Fibroblast of villous mesenchyme (primary cell): ENCODE data around the gene RNF138. TPM values are rescaled to one million over a fixed set of nuclear protein-coding genes. Genes with fewer than 3 reads are reported as not detected.
"Not testable (repeated sequence)": the region's sequence is repeated elsewhere in the genome, so short reads cannot be mapped to it uniquely, and the experiment has no call there.

Source experiments
- DNase-seq: peaks from one replicate; pipeline ENCODE4 v3.0.0-alpha.2; 2010; ENCODE audit warnings: low read depth
- H3K4me3 ChIP-seq: 2 replicates; pipeline ENCODE4 v1.5.1; 2011; ENCODE audit warnings: low read depth, mild to moderate bottlenecking, low read length
- total RNA-seq: library from RNA; depleted of rRNA; stranded (reverse); fragments of >200 nt; gene quantifications from 2 replicates; pipeline ENCODE4 v1.2.3, GENCODE V29; 2012
- TF ChIP-seq, protein P1 (sequence below): IDR thresholded peaks from 2 replicates; pipeline ENCODE4 v1.5.1; 2012; ENCODE audit warnings: low read depth, mild to moderate bottlenecking, low read length; ENCODE audit not compliant: insufficient read depth

The RNF138 gene
- total RNA-seq, 1 donor, result 35.4 TPM

DNA sequence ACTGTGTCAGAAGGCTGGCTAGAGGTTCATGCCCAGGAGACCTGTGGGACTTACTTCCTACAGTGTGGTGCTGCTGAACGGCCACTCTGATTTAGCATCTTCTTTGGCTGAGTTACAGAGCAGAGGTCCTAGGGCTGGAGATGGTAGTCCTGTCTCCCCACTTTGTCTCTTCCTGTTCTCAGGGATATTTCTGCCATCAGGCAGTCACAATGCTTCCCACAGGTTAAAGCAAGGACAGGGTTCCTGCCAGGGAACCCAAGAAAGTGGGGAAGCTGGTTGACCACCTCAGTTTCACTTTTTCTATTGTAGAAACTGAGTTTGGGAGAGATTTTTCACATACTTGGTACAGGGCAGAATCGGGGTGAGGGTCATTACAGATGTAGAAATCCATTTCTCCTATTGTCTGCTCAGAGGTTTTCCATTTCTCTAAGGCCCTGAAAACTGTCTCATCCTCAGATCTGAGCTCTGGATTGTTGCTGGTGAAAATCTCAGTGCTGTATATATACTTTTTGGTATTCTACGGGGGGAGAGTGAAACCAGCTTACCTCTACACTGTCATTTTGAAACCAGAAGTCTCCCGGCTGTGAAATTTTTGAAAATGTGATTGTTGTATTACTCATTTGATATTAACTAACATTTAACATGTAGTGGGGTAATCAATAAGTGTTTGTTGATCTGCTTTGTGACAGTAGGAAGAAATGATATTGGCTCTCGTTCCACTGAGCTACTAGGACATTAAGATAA is 61.2 kb downstream of the RNF138 start:
- DNase-seq, result no peak
- no peak overlapping the region for H3K4me3 ChIP-seq
- TF ChIP-seq, protein P1, sequence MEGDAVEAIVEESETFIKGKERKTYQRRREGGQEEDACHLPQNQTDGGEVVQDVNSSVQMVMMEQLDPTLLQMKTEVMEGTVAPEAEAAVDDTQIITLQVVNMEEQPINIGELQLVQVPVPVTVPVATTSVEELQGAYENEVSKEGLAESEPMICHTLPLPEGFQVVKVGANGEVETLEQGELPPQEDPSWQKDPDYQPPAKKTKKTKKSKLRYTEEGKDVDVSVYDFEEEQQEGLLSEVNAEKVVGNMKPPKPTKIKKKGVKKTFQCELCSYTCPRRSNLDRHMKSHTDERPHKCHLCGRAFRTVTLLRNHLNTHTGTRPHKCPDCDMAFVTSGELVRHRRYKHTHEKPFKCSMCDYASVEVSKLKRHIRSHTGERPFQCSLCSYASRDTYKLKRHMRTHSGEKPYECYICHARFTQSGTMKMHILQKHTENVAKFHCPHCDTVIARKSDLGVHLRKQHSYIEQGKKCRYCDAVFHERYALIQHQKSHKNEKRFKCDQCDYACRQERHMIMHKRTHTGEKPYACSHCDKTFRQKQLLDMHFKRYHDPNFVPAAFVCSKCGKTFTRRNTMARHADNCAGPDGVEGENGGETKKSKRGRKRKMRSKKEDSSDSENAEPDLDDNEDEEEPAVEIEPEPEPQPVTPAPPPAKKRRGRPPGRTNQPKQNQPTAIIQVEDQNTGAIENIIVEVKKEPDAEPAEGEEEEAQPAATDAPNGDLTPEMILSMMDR, result no peak

DNA sequence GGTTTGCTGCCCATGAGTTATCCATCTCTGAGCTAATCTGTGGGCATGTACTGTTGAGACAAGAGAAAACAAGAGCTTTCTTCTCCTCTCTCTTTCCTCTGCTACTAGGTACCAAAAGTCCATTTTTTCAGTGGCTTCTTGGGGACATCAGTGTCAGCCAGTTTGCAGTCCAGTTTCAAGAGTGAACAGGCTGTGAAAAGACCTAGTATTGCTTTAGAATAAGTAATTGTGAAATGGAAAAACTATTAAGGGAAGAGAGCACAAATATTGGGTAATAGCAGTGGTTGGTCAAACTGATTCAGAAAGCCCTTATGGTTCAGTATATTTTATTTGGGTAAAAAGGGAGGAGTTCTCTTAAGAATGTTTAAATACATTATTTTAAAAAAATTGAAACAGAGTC is 65.2 kb downstream of the RNF138 start:
- TF ChIP-seq, protein P1, result no peak
- DNase-seq, result no peak
- H3K4me3 ChIP-seq, result no peak overlapping the region

DNA sequence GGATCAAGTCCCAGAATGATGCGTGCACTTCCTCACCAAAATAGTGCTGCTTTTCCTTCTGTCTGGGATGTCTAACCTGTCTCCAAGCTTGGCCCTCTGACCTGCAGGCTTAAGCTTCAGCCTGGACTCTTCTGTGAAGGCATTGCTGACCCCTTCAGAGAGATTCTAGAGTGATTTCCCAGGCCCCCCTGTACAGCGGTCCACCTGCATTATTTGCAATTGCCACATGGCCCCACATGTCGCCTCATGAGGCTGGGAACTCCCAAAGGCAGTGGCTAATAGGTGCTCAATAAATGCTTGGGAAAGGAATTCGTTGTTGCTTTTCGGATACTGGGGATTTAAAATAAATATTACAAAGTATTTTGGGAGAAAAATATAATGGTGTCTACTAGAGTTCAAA is 65.9 kb downstream of the RNF138 start:
- DNase-seq, result no peak
- TF ChIP-seq, protein P1, result no peak
- no peak overlapping the region for H3K4me3 ChIP-seq

DNA sequence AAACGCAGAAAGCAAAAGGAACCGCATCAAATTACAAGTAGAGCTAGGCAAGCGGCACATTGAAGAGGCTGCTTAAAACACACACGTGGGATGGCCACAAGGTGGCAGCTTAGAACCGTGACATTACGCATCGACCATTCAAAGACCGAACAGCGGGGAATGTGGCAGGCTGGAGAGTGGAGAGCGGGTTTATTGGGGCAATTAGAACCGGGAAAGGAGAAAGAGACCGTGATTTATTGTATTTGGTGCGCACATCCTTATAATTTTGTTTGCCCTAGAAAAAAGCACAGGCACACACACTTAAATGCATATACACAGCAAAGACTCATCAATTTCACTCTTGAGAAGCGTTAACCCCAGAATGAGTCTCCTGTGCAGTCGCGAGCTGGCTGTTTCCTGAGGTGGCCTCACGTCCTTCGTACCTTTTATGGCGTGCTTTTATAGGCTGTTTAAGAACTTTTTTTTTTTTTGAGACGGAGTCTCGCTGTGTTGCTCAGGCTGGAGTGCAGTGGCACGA is 66.5 kb downstream of the RNF138 start:
- H3K4me3 ChIP-seq, result peak overlapping the region; percentile 34
- TF ChIP-seq, protein P1, result peak; percentile 88

DNA sequence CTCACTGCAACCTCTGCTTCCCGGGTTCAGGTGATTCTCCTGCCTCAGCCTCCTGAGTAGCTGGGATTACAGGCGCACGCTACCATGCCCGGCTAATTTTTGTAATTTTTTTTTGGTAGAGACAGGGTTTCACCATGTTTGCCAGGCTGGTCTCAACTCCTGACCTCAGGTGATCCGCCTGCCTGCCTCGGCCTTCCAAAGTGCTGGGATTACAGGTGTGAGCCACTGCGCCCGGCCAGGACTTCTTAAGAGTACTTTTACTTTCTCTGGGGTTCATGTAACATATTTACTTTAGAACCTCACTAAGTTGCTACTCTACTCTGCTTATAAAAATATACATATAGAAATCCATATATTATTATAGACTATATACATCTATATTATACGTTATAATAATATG is 67.0 kb downstream of the RNF138 start:
- not testable (repeated sequence) for DNase-seq

More for the DNA sequence above, 66.5 kb downstream of the RNF138 start:
- peak; percentile 88 for DNase-seq

DNA sequence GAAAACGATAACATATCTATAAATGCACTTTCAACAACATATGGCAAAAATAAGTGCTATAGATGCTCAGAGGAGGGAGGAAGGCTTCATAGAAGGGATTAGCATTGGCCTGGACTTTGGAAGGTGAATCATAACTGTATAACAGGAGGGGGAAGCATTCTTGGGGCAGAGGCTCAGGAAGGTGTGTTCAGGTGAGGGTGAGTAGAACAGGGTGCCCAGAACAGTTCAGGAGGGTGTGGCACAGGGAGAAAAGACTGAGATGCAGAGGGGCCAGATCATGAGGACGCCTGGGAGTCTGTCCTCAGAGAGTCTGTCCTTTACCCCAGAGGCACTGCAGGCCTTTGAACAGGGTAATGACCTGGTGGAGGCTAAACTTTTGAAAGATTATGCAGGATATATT is 68.9 kb downstream of the RNF138 start:
- DNase-seq, result no peak

More for the DNA sequence above, 67.0 kb downstream of the RNF138 start:
- H3K4me3 ChIP-seq, result not testable (repeated sequence)

DNA sequence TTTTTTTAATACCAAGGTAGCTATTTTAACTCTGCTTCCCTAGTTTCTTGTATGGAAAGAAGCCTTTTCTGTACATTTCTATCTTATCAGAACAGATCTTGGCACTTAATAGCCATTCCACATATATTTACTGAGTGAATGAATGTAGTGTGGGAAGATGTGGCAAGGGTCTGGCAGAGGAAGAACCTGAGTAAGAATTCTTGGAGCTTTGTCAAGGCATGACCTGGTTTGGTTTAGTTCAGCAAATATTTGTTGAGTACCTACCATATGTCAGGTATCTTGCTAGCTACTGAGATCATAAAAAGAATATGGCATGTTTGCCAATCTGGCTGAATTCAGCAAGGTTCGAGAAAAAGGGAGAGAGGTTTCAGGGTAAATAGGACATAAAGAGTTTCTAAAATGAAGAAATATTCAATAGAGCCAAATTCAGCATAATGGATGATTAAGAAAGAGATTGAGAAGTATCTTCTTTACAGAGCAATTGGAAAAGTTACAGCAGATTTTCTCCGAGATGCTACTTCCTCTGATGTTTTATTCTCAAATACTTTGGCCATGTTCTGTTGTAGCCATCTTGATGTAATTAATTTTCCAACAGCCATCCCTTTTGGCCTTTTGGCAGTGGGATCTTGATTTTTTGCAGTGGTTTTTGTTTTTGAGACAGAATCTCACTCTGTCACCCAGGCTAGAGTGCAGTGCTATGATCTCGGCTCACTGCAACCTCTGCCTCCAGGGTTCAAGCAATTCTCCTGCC is 76.5 kb downstream of the RNF138 start:
- TF ChIP-seq, protein P1, result no peak
- DNase-seq, result no peak
- H3K4me3 ChIP-seq, result no peak overlapping the region

More for the DNA sequence above, 68.9 kb downstream of the RNF138 start:
- TF ChIP-seq, protein P1, result no peak
- H3K4me3 ChIP-seq, result no peak overlapping the region
